ENCODE data around the gene WEE1.
A peak's percentile ranks its signal among the peaks of the same experiment; 100 is the strongest.

The WEE1 gene

DNA sequence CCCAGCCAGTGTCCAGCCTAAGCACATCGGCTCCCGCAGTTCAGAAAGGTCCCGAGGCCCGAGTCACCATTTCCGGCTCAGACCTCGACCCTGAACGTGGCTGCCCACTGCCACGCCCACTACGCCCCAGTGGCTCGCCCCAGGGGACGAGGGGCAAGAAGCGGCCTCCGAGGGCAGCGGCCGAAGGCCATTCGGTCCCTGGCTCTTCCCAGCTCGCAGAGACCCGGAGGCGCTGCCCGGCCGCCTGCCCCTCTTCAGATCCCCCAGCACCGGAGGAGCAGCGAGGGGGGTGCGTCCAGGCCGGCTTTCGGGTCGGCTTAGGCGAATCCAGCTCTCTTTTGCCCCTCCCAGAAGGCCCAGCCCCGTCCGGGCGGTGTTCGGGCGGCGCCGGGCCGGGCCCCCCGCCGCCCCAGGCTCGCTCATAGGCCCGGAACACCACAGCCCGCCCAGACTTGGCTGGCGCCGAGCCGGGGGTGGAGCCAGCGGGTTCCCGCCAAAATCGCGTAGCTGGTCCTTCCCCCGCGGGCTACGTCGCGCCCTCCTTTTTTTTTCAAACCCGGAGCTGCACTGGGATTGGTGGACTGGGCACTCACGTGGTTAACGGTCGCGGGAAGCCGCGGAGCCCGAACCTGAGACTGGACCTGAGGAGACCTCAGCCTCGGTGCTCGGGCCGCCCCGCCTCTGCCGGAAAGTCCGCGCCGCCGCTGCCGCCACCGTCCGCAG, at the start of gene WEE1:
Gene WEE1, plus strand, starts transcription at position 619 of the 723 bp plus-strand sequence. CDS start 264 bp downstream, outside the sequence.
- POLR2A ChIA-PET, result interaction anchor here (0.5 to 2.0 kb wide), 23 partner anchors 9 to 1455 kb away, joined by 3 to 29 read pairs (median 4); partner anchors contain the start of genes ADM, EIF4G2, TMEM9B and ZNF143
- CTCF ChIA-PET, result interaction anchor here (0.6 to 1.8 kb wide), 5 partner anchors 38 to 186 kb away, joined by 3 to 11 read pairs (median 4); no protein-coding TSS in a partner anchor
- Histone ChIP-seq H3K9me3 (ENCODE audit: control insufficient read depth, insufficient read depth, low read depth, low read length) (no peaks in the 10 kb centered on the region), H3K4me3 (ENCODE audit: low read depth, low read length) (peak within 1 kb of the TSS; percentile 100), H3K4me1 (ENCODE audit: control insufficient read depth, insufficient read depth, low read length) (no peaks in the 10 kb centered on the region), H3K27ac (ENCODE audit: extremely low read depth, low read depth, low read length) (peak within 1 kb of the TSS; percentile 98), H3K36me3 (ENCODE audit: control insufficient read depth in 2 of 2, insufficient read depth in 1 of 2, low read length in 2 of 2) (peaks cover 0 to 36% of the 10 kb centered on the region in 2 experiments; a peak in 1 of 3 replicates)
- TF ChIP-seq ZBTB44 (tag by site-specific recombination; IDR thresholded peaks at IDR 0.05) (no peak), ZNF426 (tag by site-specific recombination; IDR thresholded peaks at IDR 0.05) (no peak), GFI1B (tag by site-specific recombination; IDR thresholded peaks at IDR 0.05) (no peak), ZNF404 (tag by site-specific recombination; IDR thresholded peaks at IDR 0.05) (no peak), ZNF76 (tag by site-specific recombination; IDR thresholded peaks at IDR 0.05; ENCODE audit: borderline replicate concordance, low read depth) (peak; percentile 64), ZNF768 (tag by site-specific recombination; IDR thresholded peaks at IDR 0.05) (no peak), ZNF555 (tag by site-specific recombination; conservative IDR thresholded peaks at IDR 0.05) (no peak), WT1 (tag by site-specific recombination; IDR thresholded peaks at IDR 0.05) (peak; percentile 73), ZSCAN23 (tag by site-specific recombination; IDR thresholded peaks at IDR 0.05) (no peak), GLI2 (tag by site-specific recombination; IDR thresholded peaks at IDR 0.05; ENCODE audit: borderline replicate concordance, low read depth) (no peak), KLF8 (tag by site-specific recombination; IDR thresholded peaks at IDR 0.05) (peak; percentile 96), ZNF423 (tag by site-specific recombination; IDR thresholded peaks at IDR 0.05) (peak; percentile 37; the same call in 1 of the 2 replicates), ZNF561 (tag by site-specific recombination; IDR thresholded peaks at IDR 0.05; ENCODE audit: borderline replicate concordance) (peak; percentile 28; the same call in 1 of the 2 replicates), ZNF23 (tag by site-specific recombination; IDR thresholded peaks at IDR 0.05; ENCODE audit: borderline replicate concordance) (no peak), KLF9 (tag by site-specific recombination; IDR thresholded peaks at IDR 0.05; ENCODE audit: low read depth) (peak; percentile 98), FEZF1 (tag by site-specific recombination; IDR thresholded peaks at IDR 0.05) (no peak), ZNF701 (tag by site-specific recombination; IDR thresholded peaks at IDR 0.05) (no peak), MYNN (tag by site-specific recombination; IDR thresholded peaks at IDR 0.05; ENCODE audit: borderline replicate concordance) (no peak), SCRT2 (tag by site-specific recombination; IDR thresholded peaks at IDR 0.05) (no peak), ZNF155 (tag by site-specific recombination; IDR thresholded peaks at IDR 0.05) (no peak), ZNF280C (tag by site-specific recombination; IDR thresholded peaks at IDR 0.05) (no peak)
- TF ChIP-seq, protein P1, sequence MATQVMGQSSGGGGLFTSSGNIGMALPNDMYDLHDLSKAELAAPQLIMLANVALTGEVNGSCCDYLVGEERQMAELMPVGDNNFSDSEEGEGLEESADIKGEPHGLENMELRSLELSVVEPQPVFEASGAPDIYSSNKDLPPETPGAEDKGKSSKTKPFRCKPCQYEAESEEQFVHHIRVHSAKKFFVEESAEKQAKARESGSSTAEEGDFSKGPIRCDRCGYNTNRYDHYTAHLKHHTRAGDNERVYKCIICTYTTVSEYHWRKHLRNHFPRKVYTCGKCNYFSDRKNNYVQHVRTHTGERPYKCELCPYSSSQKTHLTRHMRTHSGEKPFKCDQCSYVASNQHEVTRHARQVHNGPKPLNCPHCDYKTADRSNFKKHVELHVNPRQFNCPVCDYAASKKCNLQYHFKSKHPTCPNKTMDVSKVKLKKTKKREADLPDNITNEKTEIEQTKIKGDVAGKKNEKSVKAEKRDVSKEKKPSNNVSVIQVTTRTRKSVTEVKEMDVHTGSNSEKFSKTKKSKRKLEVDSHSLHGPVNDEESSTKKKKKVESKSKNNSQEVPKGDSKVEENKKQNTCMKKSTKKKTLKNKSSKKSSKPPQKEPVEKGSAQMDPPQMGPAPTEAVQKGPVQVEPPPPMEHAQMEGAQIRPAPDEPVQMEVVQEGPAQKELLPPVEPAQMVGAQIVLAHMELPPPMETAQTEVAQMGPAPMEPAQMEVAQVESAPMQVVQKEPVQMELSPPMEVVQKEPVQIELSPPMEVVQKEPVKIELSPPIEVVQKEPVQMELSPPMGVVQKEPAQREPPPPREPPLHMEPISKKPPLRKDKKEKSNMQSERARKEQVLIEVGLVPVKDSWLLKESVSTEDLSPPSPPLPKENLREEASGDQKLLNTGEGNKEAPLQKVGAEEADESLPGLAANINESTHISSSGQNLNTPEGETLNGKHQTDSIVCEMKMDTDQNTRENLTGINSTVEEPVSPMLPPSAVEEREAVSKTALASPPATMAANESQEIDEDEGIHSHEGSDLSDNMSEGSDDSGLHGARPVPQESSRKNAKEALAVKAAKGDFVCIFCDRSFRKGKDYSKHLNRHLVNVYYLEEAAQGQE (tag by site-specific recombination; IDR thresholded peaks at IDR 0.05), result no peak
- TF ChIP-seq, protein P2, sequence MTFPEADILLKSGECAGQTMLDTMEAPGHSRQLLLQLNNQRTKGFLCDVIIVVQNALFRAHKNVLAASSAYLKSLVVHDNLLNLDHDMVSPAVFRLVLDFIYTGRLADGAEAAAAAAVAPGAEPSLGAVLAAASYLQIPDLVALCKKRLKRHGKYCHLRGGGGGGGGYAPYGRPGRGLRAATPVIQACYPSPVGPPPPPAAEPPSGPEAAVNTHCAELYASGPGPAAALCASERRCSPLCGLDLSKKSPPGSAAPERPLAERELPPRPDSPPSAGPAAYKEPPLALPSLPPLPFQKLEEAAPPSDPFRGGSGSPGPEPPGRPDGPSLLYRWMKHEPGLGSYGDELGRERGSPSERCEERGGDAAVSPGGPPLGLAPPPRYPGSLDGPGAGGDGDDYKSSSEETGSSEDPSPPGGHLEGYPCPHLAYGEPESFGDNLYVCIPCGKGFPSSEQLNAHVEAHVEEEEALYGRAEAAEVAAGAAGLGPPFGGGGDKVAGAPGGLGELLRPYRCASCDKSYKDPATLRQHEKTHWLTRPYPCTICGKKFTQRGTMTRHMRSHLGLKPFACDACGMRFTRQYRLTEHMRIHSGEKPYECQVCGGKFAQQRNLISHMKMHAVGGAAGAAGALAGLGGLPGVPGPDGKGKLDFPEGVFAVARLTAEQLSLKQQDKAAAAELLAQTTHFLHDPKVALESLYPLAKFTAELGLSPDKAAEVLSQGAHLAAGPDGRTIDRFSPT (tag by site-specific recombination; IDR thresholded peaks at IDR 0.05), result peak; percentile 81
- TF ChIP-seq, protein P3, sequence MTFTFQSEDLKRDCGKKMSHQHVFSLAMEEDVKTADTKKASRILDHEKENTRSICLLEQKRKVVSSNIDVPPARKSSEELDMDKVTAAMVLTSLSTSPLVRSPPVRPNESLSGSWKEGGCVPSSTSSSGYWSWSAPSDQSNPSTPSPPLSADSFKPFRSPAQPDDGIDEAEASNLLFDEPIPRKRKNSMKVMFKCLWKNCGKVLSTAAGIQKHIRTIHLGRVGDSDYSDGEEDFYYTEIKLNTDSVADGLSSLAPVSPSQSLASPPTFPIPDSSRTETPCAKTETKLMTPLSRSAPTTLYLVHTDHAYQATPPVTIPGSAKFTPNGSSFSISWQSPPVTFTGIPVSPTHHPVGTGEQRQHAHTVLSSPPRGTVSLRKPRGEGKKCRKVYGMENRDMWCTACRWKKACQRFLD (tag by site-specific recombination; IDR thresholded peaks at IDR 0.05), result no peak
- TF ChIP-seq, protein P4, sequence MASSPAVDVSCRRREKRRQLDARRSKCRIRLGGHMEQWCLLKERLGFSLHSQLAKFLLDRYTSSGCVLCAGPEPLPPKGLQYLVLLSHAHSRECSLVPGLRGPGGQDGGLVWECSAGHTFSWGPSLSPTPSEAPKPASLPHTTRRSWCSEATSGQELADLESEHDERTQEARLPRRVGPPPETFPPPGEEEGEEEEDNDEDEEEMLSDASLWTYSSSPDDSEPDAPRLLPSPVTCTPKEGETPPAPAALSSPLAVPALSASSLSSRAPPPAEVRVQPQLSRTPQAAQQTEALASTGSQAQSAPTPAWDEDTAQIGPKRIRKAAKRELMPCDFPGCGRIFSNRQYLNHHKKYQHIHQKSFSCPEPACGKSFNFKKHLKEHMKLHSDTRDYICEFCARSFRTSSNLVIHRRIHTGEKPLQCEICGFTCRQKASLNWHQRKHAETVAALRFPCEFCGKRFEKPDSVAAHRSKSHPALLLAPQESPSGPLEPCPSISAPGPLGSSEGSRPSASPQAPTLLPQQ (tag by site-specific recombination; IDR thresholded peaks at IDR 0.05), result peak; percentile 37; the same call in 1 of the 2 replicates

Data from HEK293 (cell line).